HG03039 (cell line): ENCODE data around the gene RCL1.
A peak's percentile ranks its signal among the peaks of the same experiment; 100 is the strongest.
"Not testable (repeated sequence)": the region's sequence is repeated elsewhere in the genome, so short reads cannot be mapped to it uniquely, and the experiment has no call there.

Source experiments
- ATAC-seq: cut with Tn5 transposase; IDR thresholded peaks from one replicate; pipeline ENCODE4 v1.9.1; 2021; ENCODE audit warnings: mild to moderate bottlenecking, moderate library complexity; ENCODE audit not compliant: unreplicated experiment

RCL1 gene

GRCh38 chr9:4781408-4781807 lies 11.3 kb upstream of the RCL1 start:
- no peak for ATAC-seq

- ATAC-seq: not testable (repeated sequence)
Observed at GRCh38 chr9:4783191-4783590, 9.6 kb upstream of the RCL1 start.

GRCh38 chr9:4784403-4784802 lies 8.3 kb upstream of the RCL1 start:
- ATAC-seq: no peak

GRCh38 chr9:4786599-4786998 lies 6.1 kb upstream of the RCL1 start:
- ATAC-seq: no peak

- no peak for ATAC-seq
Observed at GRCh38 chr9:4787876-4788275, 4.9 kb upstream of the RCL1 start.

- ATAC-seq: no peak
Observed at GRCh38 chr9:4788703-4789102, 4.0 kb upstream of the RCL1 start.

- peak; percentile 17 for ATAC-seq
Observed at GRCh38 chr9:4792054-4792571, 631 bp upstream of the RCL1 start.

GRCh38 chr9:4793459-4794395 lies 983 bp downstream of the RCL1 start:
- no peak for ATAC-seq

GRCh38 chr9:4794691-4795090 lies 1.9 kb downstream of the RCL1 start:
- ATAC-seq: no peak

GRCh38 chr9:4795108-4795507 lies 2.4 kb downstream of the RCL1 start:
- not testable (repeated sequence) for ATAC-seq

- no peak for ATAC-seq
Observed at GRCh38 chr9:4796530-4796929, 3.8 kb downstream of the RCL1 start.

GRCh38 chr9:4796988-4797853 lies 4.5 kb downstream of the RCL1 start:
- no peak for ATAC-seq

- no peak for ATAC-seq
Observed at GRCh38 chr9:4797854-4798150, 5.1 kb downstream of the RCL1 start.

GRCh38 chr9:4798281-4799032 lies 5.7 kb downstream of the RCL1 start:
- no peak for ATAC-seq

- no peak for ATAC-seq
Observed at GRCh38 chr9:4799033-4799430, 6.3 kb downstream of the RCL1 start.

GRCh38 chr9:4799775-4800174 lies 7.0 kb downstream of the RCL1 start:
- no peak for ATAC-seq

GRCh38 chr9:4801156-4801555 lies 8.4 kb downstream of the RCL1 start:
- ATAC-seq: no peak

- no peak for ATAC-seq
Observed at GRCh38 chr9:4803670-4804530, 11.2 kb downstream of the RCL1 start.

- ATAC-seq: no peak
Observed at GRCh38 chr9:4804531-4805016, 11.8 kb downstream of the RCL1 start.
